Right lobe of liver (tissue), 4 donors: ENCODE data around the gene RAB28.
"Not testable (repeated sequence)": the region's sequence is repeated elsewhere in the genome, so short reads cannot be mapped to it uniquely, and the experiment has no call there.

Experiments used
- POLR2A ChIP-seq: fragments of 450-650 bp; IDR thresholded peaks from one replicate; pipeline ENCODE4 v1.6.1; 2017; ENCODE audit warnings: antibody characterized with exemption, mild to moderate bottlenecking
- TF ChIP-seq, protein P1 (sequence below), 4 donors: fragments of 200-600 bp in 3 of 4; fragments of 450-650 bp in 1 of 4; IDR thresholded peaks; one replicate each; pipeline versions ENCODE4 v1.5.1 to v1.8.0; 2016 to 2022; ENCODE audit warnings: antibody characterized with exemption in 4 of 4, mild to moderate bottlenecking in 2 of 4
- donor health status: DM: no; HTN: no; CAD: no.
- donor health status: DM: no; HTN: no; CAD: no.
- donor health status: DM: no; HTN: yes; CAD: no.

DNA sequence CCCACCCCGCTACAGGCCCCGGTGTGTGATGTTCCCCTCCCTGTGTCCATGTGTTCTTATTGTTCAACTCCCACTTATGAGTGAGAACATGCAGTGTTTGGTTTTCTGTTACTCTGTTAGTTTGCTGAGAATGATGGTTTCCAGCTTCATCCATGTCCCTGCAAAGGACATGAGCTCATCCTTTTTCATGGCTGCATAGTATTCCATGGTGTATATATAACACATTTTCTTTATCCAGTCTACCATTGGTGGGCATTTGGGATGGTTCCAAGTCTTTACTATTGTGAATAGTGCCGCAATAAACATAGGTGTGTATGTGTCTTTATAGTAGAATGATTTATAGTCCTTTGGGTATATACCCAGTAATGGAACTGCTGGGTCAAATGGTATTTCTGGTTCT lies 78.0 kb downstream of the RAB28 start:
- TF ChIP-seq, protein P1, sequence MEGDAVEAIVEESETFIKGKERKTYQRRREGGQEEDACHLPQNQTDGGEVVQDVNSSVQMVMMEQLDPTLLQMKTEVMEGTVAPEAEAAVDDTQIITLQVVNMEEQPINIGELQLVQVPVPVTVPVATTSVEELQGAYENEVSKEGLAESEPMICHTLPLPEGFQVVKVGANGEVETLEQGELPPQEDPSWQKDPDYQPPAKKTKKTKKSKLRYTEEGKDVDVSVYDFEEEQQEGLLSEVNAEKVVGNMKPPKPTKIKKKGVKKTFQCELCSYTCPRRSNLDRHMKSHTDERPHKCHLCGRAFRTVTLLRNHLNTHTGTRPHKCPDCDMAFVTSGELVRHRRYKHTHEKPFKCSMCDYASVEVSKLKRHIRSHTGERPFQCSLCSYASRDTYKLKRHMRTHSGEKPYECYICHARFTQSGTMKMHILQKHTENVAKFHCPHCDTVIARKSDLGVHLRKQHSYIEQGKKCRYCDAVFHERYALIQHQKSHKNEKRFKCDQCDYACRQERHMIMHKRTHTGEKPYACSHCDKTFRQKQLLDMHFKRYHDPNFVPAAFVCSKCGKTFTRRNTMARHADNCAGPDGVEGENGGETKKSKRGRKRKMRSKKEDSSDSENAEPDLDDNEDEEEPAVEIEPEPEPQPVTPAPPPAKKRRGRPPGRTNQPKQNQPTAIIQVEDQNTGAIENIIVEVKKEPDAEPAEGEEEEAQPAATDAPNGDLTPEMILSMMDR (IDR thresholded peaks at IDR 0.05): not testable (repeated sequence)
- TF ChIP-seq POLR2A: not testable (repeated sequence)
